HepG2 (cell line): ENCODE measurements around the gene MTA1. TPM values are rescaled to one million over a fixed set of nuclear protein-coding genes. Genes with fewer than 3 reads are reported as not detected.
A peak's percentile ranks its signal among the peaks of the same experiment; 100 is the strongest.

Experiments used
- ATF5 ChIP-seq: sonication (generic); formaldehyde crosslinking; IDR thresholded peaks from 2 replicates; pipeline ENCODE4 v1.4.0; 2020; ENCODE audit warnings: mild to moderate bottlenecking, low read depth, missing genetic modification reagents
- GMEB2 ChIP-seq: IDR thresholded peaks from 2 replicates; pipeline ENCODE4 v1.6.1; 2016; ENCODE audit warnings: missing biosample characterization, missing genetic modification reagents, low read depth
- HDAC2 ChIP-seq: sonication (generic); formaldehyde crosslinking; IDR thresholded peaks from 2 replicates; pipeline ENCODE4 v1.4.0; 2020; ENCODE audit warnings: missing genetic modification reagents
- HMGXB3 ChIP-seq: sonication (generic); formaldehyde crosslinking; IDR thresholded peaks from 2 replicates; pipeline ENCODE4 v1.4.0; 2020; ENCODE audit warnings: missing genetic modification reagents, borderline replicate concordance
- IKZF1 ChIP-seq: fragments of 450-650 bp; IDR thresholded peaks from 2 replicates; pipeline ENCODE4 v1.7.1; 2016
- KLF13 ChIP-seq: sonication (generic); formaldehyde crosslinking; IDR thresholded peaks from 2 replicates; pipeline ENCODE4 v1.4.0; 2020; ENCODE audit warnings: mild to moderate bottlenecking, missing genetic modification reagents
- MIXL1 ChIP-seq: IDR thresholded peaks from 2 replicates; pipeline ENCODE4 v1.6.1; 2016
- NFYB ChIP-seq: sonication (generic); formaldehyde crosslinking; IDR thresholded peaks from 2 replicates; pipeline ENCODE4 v1.4.0; 2020; ENCODE audit warnings: missing genetic modification reagents
- ONECUT2 ChIP-seq: sonication (generic); formaldehyde crosslinking; IDR thresholded peaks from 2 replicates; pipeline ENCODE4 v1.4.0; 2020; ENCODE audit warnings: missing genetic modification reagents
- PPARG ChIP-seq: conservative IDR thresholded peaks from 2 replicates; pipeline ENCODE4 v1.6.1; 2016; ENCODE audit warnings: missing biosample characterization, missing genetic modification reagents
- RBM22 ChIP-seq: fragments of 200-400 bp; formaldehyde crosslinking; optimal IDR thresholded peaks from 2 replicates; pipeline ENCODE3; 2017; ENCODE audit warnings: mild to moderate bottlenecking, low read length, moderate library complexity
- SATB2 ChIP-seq: sonication (generic); formaldehyde crosslinking; IDR thresholded peaks from 2 replicates; pipeline ENCODE4 v1.5.0; 2020; ENCODE audit warnings: missing genetic modification reagents
- TFDP1 ChIP-seq: IDR thresholded peaks from 2 replicates; pipeline ENCODE4 v1.6.1; 2016; ENCODE audit warnings: missing compliant biosample characterization, missing genetic modification reagents, borderline replicate concordance
- ZBTB2 ChIP-seq: sonication (generic); formaldehyde crosslinking; IDR thresholded peaks from 2 replicates; pipeline ENCODE4 v1.8.0; 2022; ENCODE audit warnings: low read depth, missing genetic modification reagents
- ZNF24 ChIP-seq: fragments of 450-650 bp; IDR thresholded peaks from 2 replicates; pipeline ENCODE4 v1.6.1; 2017; ENCODE audit warnings: antibody characterized with exemption, mild to moderate bottlenecking
- ZNF574 ChIP-seq: sonication (generic); formaldehyde crosslinking; IDR thresholded peaks from 2 replicates; pipeline ENCODE4 v1.4.0; 2020; ENCODE audit warnings: missing genetic modification reagents
- ZNF713 ChIP-seq: sonication (generic); formaldehyde crosslinking; IDR thresholded peaks from 2 replicates; pipeline ENCODE4 v1.4.0; 2020; ENCODE audit warnings: mild to moderate bottlenecking, missing genetic modification reagents
- ZSCAN29 ChIP-seq: sonication (generic); formaldehyde crosslinking; conservative IDR thresholded peaks from 2 replicates; pipeline ENCODE4 v1.4.0; 2020; ENCODE audit warnings: mild to moderate bottlenecking, missing genetic modification reagents
- polyA plus RNA-seq, 8 experiments: library from polyadenylated mRNA; depleted of rRNA in 3 of 8; stranded (reverse) in 7 of 8; unstranded in 1 of 8; fragments of >200 nt; fragmentation: Illumina TruSeq in 4 of 8; extraction: Trizol in 4 of 8; gene quantifications; 2 replicates each; pipeline versions ENCODE4 v1.2.1 to v1.2.3, GENCODE V29; 2011 to 2016; ENCODE audit warnings: low read depth in 4 of 8, missing spikeins in 1 of 8, mixed read lengths in 1 of 8; ENCODE audit not compliant: insufficient read depth in 1 of 8
- total RNA-seq, 5 experiments: library from RNA; depleted of rRNA; stranded (reverse); fragments of >200 nt; fragmentation: Illumina TruSeq; extraction: Trizol; gene quantifications; 2 replicates each; pipeline ENCODE4 v1.2.3, GENCODE V29; 2016; ENCODE audit warnings: low read depth in 1 of 5

The MTA1 gene
- total and polyA plus RNA-seq, 2 of the 13 experiments (the other 11 are each of a cell fraction or from before 2014, with no cell fraction given): 35.2 to 85.8 TPM

- TF ChIP-seq HMGXB3 (CRISPR knock-in tag): no peak
- no peak for TF ChIP-seq ZSCAN29
- 0 out of 2 replicates have a peak, but pooled peaks have one; percentile 14 for TF ChIP-seq KLF13
- no peak for TF ChIP-seq HDAC2 (CRISPR knock-in tag)
- no peak for TF ChIP-seq GMEB2 (CRISPR knock-in tag)
- TF ChIP-seq MIXL1 (CRISPR knock-in tag): no peak
- no peak for TF ChIP-seq PPARG (CRISPR knock-in tag)
- no peak for TF ChIP-seq ONECUT2 (CRISPR knock-in tag)
- no peak for TF ChIP-seq ZBTB2 (CRISPR knock-in tag)
- no peak for TF ChIP-seq RBM22
- TF ChIP-seq IKZF1: no peak
- TF ChIP-seq ATF5 (CRISPR knock-in tag): no peak
- no peak for TF ChIP-seq ZNF713 (CRISPR knock-in tag)
- TF ChIP-seq TFDP1 (CRISPR knock-in tag): no peak
- no peak for TF ChIP-seq NFYB (CRISPR knock-in tag)
- TF ChIP-seq SATB2 (CRISPR knock-in tag): no peak
- TF ChIP-seq ZNF574 (CRISPR knock-in tag): 0 out of 2 replicates have a peak, but pooled peaks have one; percentile 14
- TF ChIP-seq ZNF24: no peak
Measured at GRCh38 chr14:105495101-105495989, 75.7 kb downstream of the MTA1 start (continued).
